CD4-positive, alpha-beta memory T cell (primary cell): ENCODE results near the gene CREBBP. TPM values are rescaled to one million over a fixed set of nuclear protein-coding genes. Genes with fewer than 3 reads are reported as not detected.
"Not testable (repeated sequence)": the region's sequence is repeated elsewhere in the genome, so short reads cannot be mapped to it uniquely, and the experiment has no call there.

Experiments
- CTCF ChIA-PET: fragments of 350-600 bp; sonication (Branson Sonifier 250); formaldehyde crosslinking; loops from one replicate; lab custom pipeline; 2021; ENCODE audit warnings: inconsistent platforms; ENCODE audit not compliant: partially characterized antibody; lab: Charles Lee
- POLR2A ChIA-PET: fragments of 350-600 bp; sonication (Branson Sonifier 250); formaldehyde crosslinking; loops from one replicate; lab custom pipeline; 2021; ENCODE audit not compliant: partially characterized antibody; lab: Charles Lee
- DNase-seq, 5 donors: peaks; one replicate each; pipeline versions ENCODE4 v3.0.0 to v3.0.0-alpha.2; 2020 to 2022; ENCODE audit warnings: mixed read lengths in 1 of 5
- H3K27ac ChIP-seq: one replicate; pipeline ENCODE4 v1.7.0; 2013; ENCODE audit warnings: low read depth, low read length
- H3K27me3 ChIP-seq: 2 replicates; pipeline ENCODE4 v1.7.0; 2013; ENCODE audit warnings: mild to moderate bottlenecking, low read length, moderate library complexity; ENCODE audit not compliant: insufficient read depth
- H3K36me3 ChIP-seq: 2 replicates; pipeline ENCODE4 v1.7.0; 2013; ENCODE audit warnings: mild to moderate bottlenecking, low read length, moderate library complexity; ENCODE audit not compliant: insufficient read depth
- H3K4me1 ChIP-seq: 2 replicates; pipeline ENCODE4 v1.7.0; 2013; ENCODE audit warnings: mild to moderate bottlenecking, low read length, moderate library complexity; ENCODE audit not compliant: insufficient read depth
- H3K4me3 ChIP-seq, 2 donors: one replicate each; pipeline ENCODE4 v1.7.0; 2013; ENCODE audit warnings: low read length in 2 of 2, mild to moderate bottlenecking in 1 of 2
- H3K9me3 ChIP-seq, 2 donors: one replicate each; pipeline ENCODE4 v1.7.0; 2013; ENCODE audit warnings: low read length in 2 of 2, control low read depth in 1 of 2; ENCODE audit not compliant: control insufficient read depth in 1 of 2
- H3K27ac Mint-ChIP-seq, 7 donors: one replicate each; pipeline ENCODE4 v1.8.0; 2020 to 2021; ENCODE audit warnings: mixed read lengths in 7 of 7, mild to moderate bottlenecking in 6 of 7, inconsistent platforms in 3 of 7, moderate library complexity in 3 of 7
- H3K27me3 Mint-ChIP-seq, 2 donors: one replicate each; pipeline ENCODE4 v1.8.0; 2020 to 2021; ENCODE audit warnings: mixed read lengths in 2 of 2
- H3K36me3 Mint-ChIP-seq, 2 donors: one replicate each; pipeline ENCODE4 v1.8.0; 2020 to 2021; ENCODE audit warnings: mixed read lengths in 2 of 2, inconsistent platforms in 1 of 2, mild to moderate bottlenecking in 1 of 2
- H3K4me1 Mint-ChIP-seq, 4 donors: one replicate each; pipeline ENCODE4 v1.8.0; 2020 to 2021; ENCODE audit warnings: mixed read lengths in 4 of 4, mild to moderate bottlenecking in 1 of 4
- H3K4me3 Mint-ChIP-seq, 8 donors: one replicate each; pipeline ENCODE4 v1.8.0; 2020 to 2021; ENCODE audit warnings: mixed read lengths in 8 of 8, mild to moderate bottlenecking in 7 of 8, moderate library complexity in 6 of 8, inconsistent platforms in 3 of 8
- H3K9me3 Mint-ChIP-seq, 8 donors: one replicate each; pipeline ENCODE4 v1.8.0; 2020 to 2021; ENCODE audit warnings: mixed read lengths in 8 of 8, mild to moderate bottlenecking in 5 of 8, inconsistent platforms in 3 of 8, moderate library complexity in 1 of 8
- intact Hi-C: fragments of 100-400 bp; cut with micrococcal nuclease; formaldehyde crosslinking; loops from one replicate; pipeline ENCODE4 v1.15.1; 2023
- polyA plus RNA-seq, 2 donors: library from polyadenylated mRNA; unstranded; fragments of 300-500 nt; fragmentation: Illumina TruSeq; gene quantifications; one replicate each; pipeline ENCODE4 v1.2.3, GENCODE V29; 2021
- total RNA-seq, 2 experiments: library from RNA; stranded (reverse); gene quantifications; one replicate each; pipeline ENCODE4 v1.2.3, GENCODE V29; 2021

The CREBBP gene
- total and polyA plus RNA-seq, 4 experiments from 2014 or later = 0.60 to 133 (median 68.3) TPM

- Mint-ChIP-seq H3K27ac (peak within 1 kb of the TSS; percentile 86 to 95 (median 92)), H3K4me3 (peak within 1 kb of the TSS; percentile 90 to 93 (median 91)), H3K27me3 (no peaks in the 10 kb centered on the region), H3K9me3 (peaks cover 0 to 2% (median 0%) of the 10 kb centered on the region in 8 donors), H3K4me1 (peaks cover 21 to 42% (median 25%) of the 10 kb centered on the region in 4 donors), H3K36me3 (peaks cover 5 to 11% of the 10 kb centered on the region in 2 donors)
- CTCF ChIA-PET = interaction anchor here (1.2 kb wide), 2 partner anchors 161 to 567 kb away, joined by 3 read pairs; no protein-coding TSS in a partner anchor
- Histone ChIP-seq H3K27me3 (no peaks in the 10 kb centered on the region), H3K4me1 (peaks cover 22% of the 10 kb centered on the region), H3K27ac (peak within 1 kb of the TSS; percentile 86), H3K36me3 (peaks cover 3% of the 10 kb centered on the region), H3K4me3 (peak within 1 kb of the TSS; percentile 78 to 79), H3K9me3 (no peaks in the 10 kb centered on the region)
- DNase-seq = peak; percentile 87 to 90 (median 88)
- POLR2A ChIA-PET = interaction anchor here (0.6 to 1.9 kb wide), 19 partner anchors 8 to 834 kb away, joined by 3 to 6 read pairs (median 4); partner anchors contain the start of genes CREBBP, FLYWCH2, ZNF174 and ZNF263
- intact Hi-C loops = loop anchor here (1.0 kb wide), 1 partner anchor 163 kb away; the partner anchor contains the start of gene CREBBP
Measured at GRCh38 chr16:3717235-3718018, 163.1 kb downstream of the CREBBP start, which contains the start of gene TRAP1. Gene TRAP1, minus strand, starts transcription at chr16:3717524. Its CDS starts 16 bp downstream, at chr16:3717508.

GRCh38 chr16:3716831-3717234, 163.7 kb downstream of the CREBBP start:
- CTCF ChIA-PET = interaction anchor here (1.2 kb wide), 2 partner anchors 161 to 566 kb away, joined by 3 read pairs; no protein-coding TSS in a partner anchor
- peaks cover 22% of the 10 kb centered on the region for H3K4me1 ChIP-seq
- no peaks in the 10 kb centered on the region for H3K9me3 ChIP-seq
- peaks cover 3% of the 10 kb centered on the region for H3K36me3 ChIP-seq
- Mint-ChIP-seq H3K36me3 (peaks cover 5 to 13% of the 10 kb centered on the region in 2 donors), H3K4me1 (peaks cover 23 to 45% (median 26%) of the 10 kb centered on the region in 4 donors), H3K4me3 (peak overlapping the region; percentile 90 to 93 (median 91)), H3K27me3 (no peaks in the 10 kb centered on the region), H3K27ac (peak overlapping the region; percentile 83 to 95 (median 92)), H3K9me3 (peaks cover 0 to 2% (median 0%) of the 10 kb centered on the region in 8 donors)
- POLR2A ChIA-PET = interaction anchor here (0.6 to 1.9 kb wide), 14 partner anchors 12 to 833 kb away, joined by 3 to 6 read pairs (median 4); partner anchors contain the start of genes CREBBP, FLYWCH2, ZNF174 and ZNF263
- DNase-seq = peak in 1 of 5 donors; percentile 20
- intact Hi-C loops = loop anchor here (1.0 kb wide), 1 partner anchor 163 kb away; the partner anchor contains the start of gene CREBBP
- no peaks in the 10 kb centered on the region for H3K27me3 ChIP-seq
- H3K27ac ChIP-seq = peak overlapping the region; percentile 86
- peak overlapping the region; percentile 78 to 79 for H3K4me3 ChIP-seq

DNA sequence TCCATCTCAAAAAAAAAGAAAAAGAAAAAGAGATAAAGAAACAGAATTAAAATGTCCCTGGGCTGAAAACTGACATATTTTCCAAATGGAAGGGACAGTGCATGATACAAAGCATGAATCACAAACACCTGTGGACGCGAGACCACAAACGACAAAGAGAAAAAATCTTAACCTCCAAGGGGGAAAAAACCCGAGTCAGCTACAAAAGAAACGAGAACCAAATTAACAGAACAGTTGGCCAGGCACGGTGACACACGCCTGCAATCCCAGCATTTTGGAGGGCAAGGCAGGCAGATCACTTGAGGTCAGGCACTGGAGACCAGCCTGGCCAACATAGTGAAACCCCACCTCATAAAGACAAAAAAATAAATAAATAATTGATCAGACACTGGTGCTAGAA, 165.1 kb downstream of the CREBBP start:
- Mint-ChIP-seq H3K9me3 (peaks cover 0 to 2% (median 0%) of the 10 kb centered on the region in 8 donors), H3K4me3 (peak overlapping the region in 5 of 8 donors; percentile 10 to 51 (median 13)), H3K4me1 (peaks cover 23 to 45% (median 28%) of the 10 kb centered on the region in 4 donors), H3K27me3 (no peaks in the 10 kb centered on the region), H3K36me3 (peaks cover 5 to 14% of the 10 kb centered on the region in 2 donors), H3K27ac (peak overlapping the region in 1 of 7 donors; percentile 83)
- Histone ChIP-seq H3K27ac (no peak overlapping the region), H3K4me1 (peaks cover 22% of the 10 kb centered on the region), H3K4me3 (no peak overlapping the region), H3K9me3 (no peaks in the 10 kb centered on the region), H3K27me3 (no peaks in the 10 kb centered on the region), H3K36me3 (peaks cover 3% of the 10 kb centered on the region)
- intact Hi-C loops = no loop called here
- CTCF ChIA-PET = no interaction called here
- POLR2A ChIA-PET = no interaction called here
- no peak for DNase-seq

DNA sequence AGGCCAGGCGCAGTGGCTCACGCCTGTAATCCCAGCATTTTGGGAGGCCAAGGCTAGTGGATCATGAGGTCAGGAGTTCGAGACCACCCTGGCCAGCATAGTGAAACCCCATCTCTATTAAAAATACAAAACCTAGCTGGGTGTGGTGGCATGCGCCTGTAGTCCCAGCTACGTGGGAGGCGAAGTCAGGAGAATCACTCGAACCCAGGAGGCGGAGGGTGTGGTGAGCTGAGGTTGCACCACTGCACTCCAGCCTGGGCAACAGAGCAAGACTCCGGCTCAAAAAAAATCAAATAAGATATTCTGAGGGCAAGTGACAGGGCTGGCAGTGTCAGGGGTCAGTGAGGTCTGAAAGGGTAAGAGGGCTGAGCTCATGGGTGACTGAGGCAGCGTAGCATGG, 166.1 kb downstream of the CREBBP start:
- CTCF ChIA-PET = interaction anchor here (1.0 kb wide), 1 partner anchor 165 kb away, joined by 3 read pairs; no protein-coding TSS in a partner anchor
- H3K9me3 Mint-ChIP-seq, H3K9me3 ChIP-seq, H3K27me3 ChIP-seq, intact Hi-C loops, POLR2A ChIA-PET, H3K27me3 Mint-ChIP-seq, DNase-seq, H3K4me3 ChIP-seq, H3K36me3 ChIP-seq, H3K27ac ChIP-seq: not testable (repeated sequence)
- peak overlapping the region in 3 of 8 donors; percentile 31 to 49 (median 39) for H3K4me3 Mint-ChIP-seq
- H3K4me1 ChIP-seq = peaks cover 22% of the 10 kb centered on the region
- H3K27ac Mint-ChIP-seq = peak overlapping the region in 3 of 7 donors; percentile 23 to 52 (median 24)
- H3K4me1 Mint-ChIP-seq = peaks cover 24 to 45% (median 30%) of the 10 kb centered on the region in 4 donors
- H3K36me3 Mint-ChIP-seq = peaks cover 5 to 20% of the 10 kb centered on the region in 2 donors

GRCh38 chr16:3713587-3714242, 166.8 kb downstream of the CREBBP start:
- CTCF ChIA-PET = interaction anchor here (1.0 kb wide), 1 partner anchor 165 kb away, joined by 3 read pairs; no protein-coding TSS in a partner anchor

GRCh38 chr16:3712861-3713372, 167.6 kb downstream of the CREBBP start:
- Mint-ChIP-seq H3K27ac (no peak overlapping the region), H3K9me3 (no peaks in the 10 kb centered on the region), H3K4me3 (no peak overlapping the region), H3K27me3 (no peaks in the 10 kb centered on the region), H3K36me3 (peaks cover 5 to 20% of the 10 kb centered on the region in 2 donors), H3K4me1 (peaks cover 21 to 40% (median 26%) of the 10 kb centered on the region in 4 donors)
- Histone ChIP-seq H3K4me1 (peaks cover 17% of the 10 kb centered on the region), H3K9me3 (no peaks in the 10 kb centered on the region), H3K27me3 (no peaks in the 10 kb centered on the region), H3K27ac (no peak overlapping the region), H3K36me3 (peaks cover 3% of the 10 kb centered on the region), H3K4me3 (no peak overlapping the region)
- POLR2A ChIA-PET = no interaction called here
- no peak for DNase-seq
- intact Hi-C loops = no loop called here
- CTCF ChIA-PET = interaction anchor here (1.7 kb wide), 1 partner anchor 23 kb away, joined by 4 read pairs; no protein-coding TSS in a partner anchor

More at GRCh38 chr16:3713587-3714242, 166.8 kb downstream of the CREBBP start:
- POLR2A ChIA-PET = no interaction called here
- Histone ChIP-seq H3K4me3 (no peak overlapping the region), H3K27ac (no peak overlapping the region), H3K4me1 (peaks cover 22% of the 10 kb centered on the region), H3K27me3 (no peaks in the 10 kb centered on the region), H3K9me3 (no peaks in the 10 kb centered on the region), H3K36me3 (peaks cover 3% of the 10 kb centered on the region)
- no peak for DNase-seq
- Mint-ChIP-seq H3K4me1 (peaks cover 24 to 45% (median 30%) of the 10 kb centered on the region in 4 donors), H3K36me3 (peaks cover 5 to 20% of the 10 kb centered on the region in 2 donors), H3K27me3 (no peaks in the 10 kb centered on the region), H3K27ac (peak overlapping the region in 2 of 7 donors; percentile 42 to 44), H3K9me3 (peaks cover 0 to 2% (median 0%) of the 10 kb centered on the region in 8 donors), H3K4me3 (peak overlapping the region in 2 of 8 donors; percentile 17 to 39)
- intact Hi-C loops = no loop called here
